WERI-Rb-1 (cell line): ENCODE measurements around the gene ZNF587.
"Not testable (repeated sequence)": the region's sequence is repeated elsewhere in the genome, so short reads cannot be mapped to it uniquely, and the experiment has no call there.

Experiments used
- DNase-seq: peaks from one replicate; pipeline ENCODE4 v3.0.0-alpha.2; 2020
- H3K27ac ChIP-seq: fragments of 250-450 bp; sonication (Bioruptor Pico); 2 replicates; pipeline ENCODE4 v1.5.1; 2020; ENCODE audit warnings: mild to moderate bottlenecking, moderate library complexity
- H3K27me3 ChIP-seq: fragments of 250-450 bp; sonication (Bioruptor Pico); 2 replicates; pipeline ENCODE4 v1.5.1; 2021; ENCODE audit warnings: mild to moderate bottlenecking, low read depth, moderate library complexity; ENCODE audit not compliant: insufficient read depth, severe bottlenecking
- H3K36me3 ChIP-seq: fragments of 250-450 bp; sonication (Bioruptor Pico); 2 replicates; pipeline ENCODE4 v1.5.1; 2020; ENCODE audit warnings: mild to moderate bottlenecking, moderate library complexity
- H3K4me3 ChIP-seq: 2 replicates; pipeline ENCODE4 v1.5.1; 2011; ENCODE audit warnings: low read depth, mild to moderate bottlenecking, control low read depth, low read length
- H3K9me3 ChIP-seq: fragments of 250-450 bp; sonication (Bioruptor Pico); 2 replicates; pipeline ENCODE4 v1.5.1; 2021; ENCODE audit warnings: mild to moderate bottlenecking, moderate library complexity; ENCODE audit not compliant: severe bottlenecking
- TF ChIP-seq, protein P1 (sequence below): IDR thresholded peaks from 2 replicates; pipeline ENCODE4 v1.5.1; 2011; ENCODE audit warnings: low read depth, mild to moderate bottlenecking, control low read depth, inconsistent platforms, low read length

The ZNF587 gene

GRCh38 chr19:57812226-57812625 is 37.4 kb upstream of the ZNF587 start:
- Histone ChIP-seq H3K36me3 (peaks cover 37% of the 10 kb centered on the region), H3K27ac (no peak overlapping the region), H3K9me3 (no peaks in the 10 kb centered on the region), H3K27me3 (no peaks in the 10 kb centered on the region), H3K4me3 (no peak overlapping the region)
- DNase-seq = no peak
- TF ChIP-seq, protein P1, sequence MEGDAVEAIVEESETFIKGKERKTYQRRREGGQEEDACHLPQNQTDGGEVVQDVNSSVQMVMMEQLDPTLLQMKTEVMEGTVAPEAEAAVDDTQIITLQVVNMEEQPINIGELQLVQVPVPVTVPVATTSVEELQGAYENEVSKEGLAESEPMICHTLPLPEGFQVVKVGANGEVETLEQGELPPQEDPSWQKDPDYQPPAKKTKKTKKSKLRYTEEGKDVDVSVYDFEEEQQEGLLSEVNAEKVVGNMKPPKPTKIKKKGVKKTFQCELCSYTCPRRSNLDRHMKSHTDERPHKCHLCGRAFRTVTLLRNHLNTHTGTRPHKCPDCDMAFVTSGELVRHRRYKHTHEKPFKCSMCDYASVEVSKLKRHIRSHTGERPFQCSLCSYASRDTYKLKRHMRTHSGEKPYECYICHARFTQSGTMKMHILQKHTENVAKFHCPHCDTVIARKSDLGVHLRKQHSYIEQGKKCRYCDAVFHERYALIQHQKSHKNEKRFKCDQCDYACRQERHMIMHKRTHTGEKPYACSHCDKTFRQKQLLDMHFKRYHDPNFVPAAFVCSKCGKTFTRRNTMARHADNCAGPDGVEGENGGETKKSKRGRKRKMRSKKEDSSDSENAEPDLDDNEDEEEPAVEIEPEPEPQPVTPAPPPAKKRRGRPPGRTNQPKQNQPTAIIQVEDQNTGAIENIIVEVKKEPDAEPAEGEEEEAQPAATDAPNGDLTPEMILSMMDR = no peak

DNA sequence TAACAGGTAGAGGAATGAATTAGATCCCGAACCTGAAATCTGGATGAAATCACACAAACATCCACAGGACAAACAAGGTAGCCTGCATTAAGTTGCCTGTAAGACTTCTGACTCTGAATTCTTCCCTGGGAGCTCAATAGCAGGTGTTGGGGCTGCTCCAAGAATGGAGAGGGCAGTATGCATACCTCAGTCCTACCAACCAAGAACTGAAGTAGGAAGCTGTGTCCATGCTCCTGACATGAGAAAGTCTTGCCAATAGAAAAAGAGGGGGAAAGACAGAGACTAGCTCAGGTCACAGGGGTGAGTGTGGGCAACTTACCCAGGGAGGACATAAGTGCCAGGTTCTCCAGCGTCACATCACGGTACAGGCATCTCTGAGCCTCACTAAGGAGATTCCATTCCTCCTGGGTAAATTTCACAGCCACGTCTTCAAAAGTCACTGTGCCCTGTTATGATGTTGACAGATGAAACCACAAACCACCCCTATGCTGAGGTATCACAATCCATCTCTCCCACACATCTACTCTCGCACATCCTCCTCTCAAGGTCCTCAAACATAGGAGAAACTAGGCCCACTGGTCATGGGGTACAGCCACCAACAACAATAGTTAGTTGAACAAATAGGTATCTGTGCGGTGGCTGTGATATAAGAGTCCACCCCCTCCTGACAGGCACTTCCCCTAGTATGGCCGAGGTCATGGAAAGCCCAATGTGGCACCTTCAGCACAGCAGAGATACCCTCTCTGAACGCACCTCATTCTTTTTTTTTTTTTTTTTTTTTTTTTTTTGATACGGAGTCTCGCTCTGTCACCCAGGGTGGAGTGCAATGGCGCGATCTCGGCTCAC is 36.5 kb upstream of the ZNF587 start:
- H3K36me3 ChIP-seq = peaks cover 29% of the 10 kb centered on the region
- not testable (repeated sequence) for H3K27me3 ChIP-seq, H3K27ac ChIP-seq, H3K9me3 ChIP-seq, H3K4me3 ChIP-seq, DNase-seq

DNA sequence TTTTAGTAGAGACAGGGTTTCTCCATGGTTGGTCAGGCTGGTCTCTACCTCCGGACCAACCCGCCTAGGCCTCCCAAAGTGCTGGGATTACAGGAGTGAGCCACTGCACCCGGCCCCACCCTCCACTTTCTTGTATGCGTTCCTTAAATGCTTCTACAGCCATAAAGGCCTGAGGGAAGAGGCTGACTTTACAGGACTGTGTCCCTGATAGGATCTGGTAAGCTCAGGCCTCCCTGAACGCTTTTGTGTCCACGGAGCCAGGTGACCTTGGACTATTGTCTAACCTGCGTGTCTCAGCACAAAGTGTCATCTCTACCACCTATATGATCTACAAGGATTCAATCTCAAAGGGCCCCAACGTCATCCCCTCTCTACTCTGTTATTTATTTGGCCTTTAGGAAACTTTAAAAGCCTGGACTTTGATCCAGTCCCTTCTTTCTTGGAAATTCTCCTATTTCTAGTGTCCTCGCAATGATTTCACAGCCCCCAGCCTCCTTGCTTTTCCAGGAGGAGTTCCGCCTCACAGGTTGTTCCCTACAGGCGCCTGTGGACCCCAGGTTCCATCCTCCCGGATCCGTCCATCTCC is 35.6 kb upstream of the ZNF587 start:
- TF ChIP-seq, protein P1 = no peak
- no peak for DNase-seq
- H3K9me3 ChIP-seq = no peaks in the 10 kb centered on the region

DNA sequence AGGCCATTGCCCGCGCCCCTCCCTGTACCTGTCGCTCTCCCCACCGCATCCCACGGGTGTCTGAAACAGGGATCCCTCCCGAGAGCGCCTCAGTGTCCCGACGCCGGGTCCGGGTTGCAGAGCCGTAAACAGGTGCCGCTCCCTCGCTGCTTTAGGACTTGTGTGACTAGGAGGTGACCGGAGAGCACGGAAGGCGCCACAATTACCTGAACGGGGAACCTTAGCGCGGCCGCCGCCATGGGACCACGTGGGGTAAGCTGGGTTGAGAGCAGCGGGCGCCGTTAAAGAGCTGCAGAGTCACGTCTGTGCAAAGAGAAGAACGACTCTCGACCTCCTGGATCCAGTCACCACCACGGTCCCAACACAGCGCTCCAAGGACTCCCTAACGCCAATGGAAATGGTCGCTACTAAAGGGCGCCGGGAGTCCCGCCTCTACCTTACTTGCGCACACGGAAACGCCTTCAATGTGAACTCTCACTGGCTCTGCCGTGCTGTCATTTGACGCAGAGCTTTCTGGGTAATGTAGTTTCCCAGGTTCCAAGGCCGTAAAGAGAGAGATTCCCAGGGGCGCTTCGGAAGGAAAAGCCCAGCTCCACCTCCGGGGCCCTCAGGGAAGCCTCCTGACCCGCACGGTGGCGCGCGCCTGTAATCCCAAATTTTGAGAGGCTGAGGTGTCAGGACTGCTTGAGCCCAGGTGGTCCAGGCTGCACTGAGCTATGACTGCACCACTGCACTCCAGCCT is 35.0 kb upstream of the ZNF587 start, which contains the start of gene ZNF552:
TSS of gene ZNF552 (minus strand) at position 409 of the 742 bp plus-strand sequence. CDS start at position 239, 170 bp downstream.
- no peaks in the 10 kb centered on the region for H3K9me3 ChIP-seq
- no peaks in the 10 kb centered on the region for H3K27me3 ChIP-seq
- H3K27ac ChIP-seq = peak within 1 kb of the TSS; percentile 61
- peak; percentile 86 for DNase-seq
- TF ChIP-seq, protein P1 = no peak
- H3K36me3 ChIP-seq = peaks cover 23% of the 10 kb centered on the region
- peak within 1 kb of the TSS; percentile 93 for H3K4me3 ChIP-seq

More for the DNA sequence above, 35.6 kb upstream of the ZNF587 start:
- Histone ChIP-seq H3K4me3 (peak overlapping the region; percentile 93), H3K36me3 (peaks cover 25% of the 10 kb centered on the region), H3K27ac (peak overlapping the region; percentile 61), H3K27me3 (no peaks in the 10 kb centered on the region)

DNA sequence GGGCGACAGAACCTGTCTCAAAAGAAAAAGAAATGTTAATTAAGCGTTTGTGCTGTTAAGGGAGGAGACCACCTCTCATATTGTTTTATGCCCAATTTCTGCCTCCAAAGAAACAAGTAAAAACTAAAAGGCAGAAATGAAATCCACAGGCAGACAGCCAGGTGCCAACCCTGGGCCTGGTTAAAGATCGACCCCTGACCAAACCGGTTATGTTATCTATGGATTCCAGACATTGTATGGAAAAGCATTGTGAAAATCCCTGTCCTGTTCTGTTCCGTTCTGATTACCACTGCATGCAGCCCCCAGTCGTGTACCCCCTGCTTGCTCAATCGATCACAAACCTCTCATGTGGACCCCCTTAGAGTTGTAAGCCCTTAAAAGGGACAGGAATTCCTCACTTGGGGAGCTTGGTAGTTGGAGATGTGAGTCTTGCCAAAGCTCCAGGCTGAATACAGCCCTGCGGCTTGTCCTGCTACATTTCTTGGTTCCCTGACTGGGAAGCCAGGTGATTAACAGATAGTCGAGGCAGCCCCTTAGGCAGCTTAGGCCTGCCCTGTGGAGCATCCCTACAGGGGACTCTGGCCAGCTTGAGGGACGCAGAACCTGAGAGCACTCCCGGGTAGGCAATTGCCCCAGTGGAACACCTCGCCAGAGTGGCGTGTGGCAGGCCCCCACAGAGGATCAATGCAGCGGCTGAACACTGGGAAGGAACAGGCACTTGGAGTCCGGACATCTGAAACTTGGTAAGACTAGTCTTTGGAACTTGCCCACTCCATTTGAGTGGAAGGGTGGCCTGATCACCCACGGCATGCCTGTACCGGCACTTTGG is 34.2 kb upstream of the ZNF587 start:
- TF ChIP-seq, protein P1 = no peak
- DNase-seq = no peak
- Histone ChIP-seq H3K4me3 (no peak overlapping the region; the same call in 1 of the 2 replicates), H3K27me3 (no peaks in the 10 kb centered on the region), H3K36me3 (peaks cover 19% of the 10 kb centered on the region), H3K9me3 (no peaks in the 10 kb centered on the region), H3K27ac (peak overlapping the region; percentile 21; the same call in 1 of the 2 replicates)
